MG63 (cell line): ENCODE data around the gene RAP1GDS1. TPM values are rescaled to one million over a fixed set of nuclear protein-coding genes. Genes with fewer than 3 reads are reported as not detected.
A peak's percentile ranks its signal among the peaks of the same experiment; 100 is the strongest.
"Not testable (repeated sequence)": the region's sequence is repeated elsewhere in the genome, so short reads cannot be mapped to it uniquely, and the experiment has no call there.

ENCODE experiments used
- DNase-seq: peaks from one replicate; pipeline ENCODE4 v3.0.0-alpha.2; 2020
- H3K27me3 ChIP-seq: fragments of 250-450 bp; sonication (Bioruptor Pico); 2 replicates; pipeline ENCODE4 v1.5.1; 2020; ENCODE audit warnings: mild to moderate bottlenecking, moderate library complexity
- H3K36me3 ChIP-seq: fragments of 250-450 bp; sonication (Bioruptor Pico); 2 replicates; pipeline ENCODE4 v1.5.1; 2020; ENCODE audit warnings: mild to moderate bottlenecking, moderate library complexity
- H3K4me3 ChIP-seq: fragments of 250-450 bp; sonication (Bioruptor Pico); 2 replicates; pipeline ENCODE4 v1.5.1; 2020; ENCODE audit warnings: mild to moderate bottlenecking, moderate library complexity
- H3K9me3 ChIP-seq: fragments of 250-450 bp; sonication (Bioruptor Pico); 2 replicates; pipeline ENCODE4 v1.5.1; 2020; ENCODE audit warnings: mild to moderate bottlenecking, moderate library complexity
- total RNA-seq: library from RNA; depleted of rRNA; stranded (reverse); fragments of >200 nt; shearing (Covaris generic); gene quantifications from 2 replicates; pipeline ENCODE4 v1.2.3, GENCODE V29; 2014; ENCODE audit warnings: low replicate concordance

The RAP1GDS1 gene
- total RNA-seq, 1 experiment from 2014 or later, result 59.4 TPM

DNA sequence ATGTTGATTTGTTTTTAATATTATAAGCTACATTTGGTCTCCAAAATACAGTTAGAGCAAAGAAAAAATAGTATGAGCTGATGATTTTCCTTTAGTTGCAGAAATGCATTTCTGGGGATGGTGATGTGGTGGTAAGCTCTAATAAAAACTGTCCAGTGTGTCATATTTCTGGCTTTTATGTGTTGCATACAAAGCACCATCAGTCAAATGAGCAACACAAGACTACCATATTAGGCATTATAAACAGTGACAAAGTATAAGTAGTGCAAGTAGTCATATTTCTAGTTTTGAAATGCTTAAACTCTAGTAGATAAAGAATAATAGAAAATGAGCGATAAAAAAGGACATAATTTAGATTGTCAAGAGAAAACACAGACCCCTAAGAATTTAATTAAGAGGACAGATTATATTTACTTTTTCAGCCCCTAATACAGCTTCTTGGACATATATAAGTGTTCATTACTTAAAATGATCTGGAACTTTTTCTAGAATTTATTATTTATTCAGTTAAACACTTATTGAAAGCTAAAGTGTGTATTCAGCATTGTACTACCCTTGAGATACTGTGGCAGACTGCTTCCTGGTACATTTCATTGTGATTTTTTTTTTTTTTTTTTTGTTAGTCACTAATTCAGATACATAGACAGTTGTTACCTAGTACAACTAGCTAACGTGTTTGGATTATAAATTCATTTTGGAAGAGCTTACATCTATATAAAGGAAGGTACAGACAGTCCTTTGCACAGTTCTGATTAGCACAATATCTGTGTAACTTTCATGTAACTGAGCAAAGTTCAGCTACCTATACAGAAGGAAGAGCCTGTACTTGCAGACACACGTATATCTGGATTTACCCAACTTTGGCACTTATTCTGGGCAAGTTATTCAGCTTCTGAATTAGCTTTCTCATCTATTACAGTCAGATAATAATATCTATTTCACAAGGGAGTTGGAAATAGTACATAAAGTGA is 22.3 kb downstream of the RAP1GDS1 start:
- Histone ChIP-seq H3K36me3 (no peaks in the 10 kb centered on the region), H3K9me3 (no peaks in the 10 kb centered on the region), H3K4me3 (no peak overlapping the region), H3K27me3 (no peaks in the 10 kb centered on the region)
- DNase-seq, result no peak

DNA sequence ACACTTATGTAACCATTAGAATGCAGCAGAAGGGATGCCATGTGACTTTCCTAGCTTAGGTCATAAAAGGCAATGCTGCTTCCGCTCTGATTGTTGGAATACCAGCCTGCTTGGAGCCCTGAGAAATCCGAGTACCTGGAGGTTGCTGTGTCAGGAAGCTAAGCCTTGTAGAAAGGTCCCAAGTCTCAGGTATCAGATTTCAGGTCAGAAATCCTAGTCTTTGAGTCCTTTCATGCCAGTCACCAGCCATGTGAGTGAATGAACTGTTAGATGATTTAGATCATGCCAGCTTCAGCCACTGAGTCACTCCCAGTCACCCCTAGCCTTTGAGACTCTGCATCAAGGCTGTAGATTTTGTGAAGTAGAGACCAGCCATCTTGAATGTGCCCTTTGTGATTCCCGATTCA is 23.5 kb downstream of the RAP1GDS1 start:
- DNase-seq, result peak; percentile 6
- no peaks in the 10 kb centered on the region for H3K36me3 ChIP-seq
- no peaks in the 10 kb centered on the region for H3K27me3 ChIP-seq
- no peaks in the 10 kb centered on the region for H3K9me3 ChIP-seq
- H3K4me3 ChIP-seq, result no peak overlapping the region

DNA sequence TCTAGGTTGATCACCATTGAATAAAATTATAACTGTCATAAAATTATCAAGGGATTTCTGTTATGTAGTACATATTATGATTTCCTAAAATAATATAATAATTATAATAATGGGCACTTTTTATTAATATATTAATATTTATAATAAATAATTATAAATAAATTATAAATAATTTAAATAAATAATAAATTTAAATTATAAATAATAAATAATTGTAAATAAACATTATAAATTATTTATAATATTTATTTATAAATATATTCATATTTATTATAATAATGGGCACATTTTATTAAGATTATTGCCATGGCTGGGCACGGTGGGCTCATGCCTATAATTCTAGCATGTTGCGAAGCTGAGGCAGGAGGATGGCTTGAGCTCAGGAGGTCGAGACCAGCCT is 24.5 kb downstream of the RAP1GDS1 start:
- Histone ChIP-seq H3K36me3 (no peaks in the 10 kb centered on the region), H3K9me3 (no peaks in the 10 kb centered on the region), H3K4me3 (no peak overlapping the region), H3K27me3 (no peaks in the 10 kb centered on the region)
- DNase-seq, result no peak

DNA sequence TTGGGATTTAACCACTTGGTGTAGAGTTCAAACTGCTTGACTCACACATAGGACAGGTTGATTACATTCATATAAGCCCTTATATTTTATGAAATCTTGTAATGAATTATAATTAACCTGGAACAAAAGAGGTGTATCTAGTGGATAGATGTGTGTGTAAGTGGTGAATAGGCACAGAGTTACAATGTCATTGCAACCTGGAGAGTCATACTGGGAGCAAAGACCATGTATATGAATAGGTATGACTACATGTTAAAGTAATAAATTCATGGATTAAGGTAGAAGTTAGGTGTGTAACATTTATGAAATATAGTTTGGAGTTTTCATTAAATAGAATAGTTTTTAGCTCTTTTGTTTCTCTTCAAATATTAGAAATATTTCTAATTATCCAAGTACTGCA is 26.1 kb downstream of the RAP1GDS1 start:
- H3K9me3 ChIP-seq, result no peaks in the 10 kb centered on the region

DNA sequence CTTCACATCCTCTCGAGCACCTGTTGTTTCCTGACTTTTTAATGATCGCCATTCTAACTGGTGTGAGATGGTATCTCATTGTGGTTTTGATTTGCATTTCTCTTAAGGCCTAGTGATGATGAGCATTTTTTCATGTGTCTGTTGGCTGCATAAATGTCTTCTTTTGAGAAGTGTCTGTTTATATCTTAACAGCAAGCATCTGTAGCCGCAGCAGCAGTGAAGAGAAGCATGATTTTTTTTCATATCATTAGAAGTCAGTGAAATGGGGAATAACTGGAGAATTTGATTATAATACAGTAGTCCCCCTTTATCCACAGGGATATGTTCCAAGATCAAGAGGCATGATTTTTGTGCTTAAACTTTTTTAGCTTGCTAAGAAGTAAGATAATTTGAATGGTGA is 27.5 kb downstream of the RAP1GDS1 start:
- not testable (repeated sequence) for DNase-seq, H3K9me3 ChIP-seq, H3K4me3 ChIP-seq, H3K27me3 ChIP-seq, H3K36me3 ChIP-seq

More for the DNA sequence above, 26.1 kb downstream of the RAP1GDS1 start:
- H3K27me3 ChIP-seq, result no peaks in the 10 kb centered on the region
- DNase-seq, result no peak
- no peak overlapping the region for H3K4me3 ChIP-seq
- no peaks in the 10 kb centered on the region for H3K36me3 ChIP-seq

DNA sequence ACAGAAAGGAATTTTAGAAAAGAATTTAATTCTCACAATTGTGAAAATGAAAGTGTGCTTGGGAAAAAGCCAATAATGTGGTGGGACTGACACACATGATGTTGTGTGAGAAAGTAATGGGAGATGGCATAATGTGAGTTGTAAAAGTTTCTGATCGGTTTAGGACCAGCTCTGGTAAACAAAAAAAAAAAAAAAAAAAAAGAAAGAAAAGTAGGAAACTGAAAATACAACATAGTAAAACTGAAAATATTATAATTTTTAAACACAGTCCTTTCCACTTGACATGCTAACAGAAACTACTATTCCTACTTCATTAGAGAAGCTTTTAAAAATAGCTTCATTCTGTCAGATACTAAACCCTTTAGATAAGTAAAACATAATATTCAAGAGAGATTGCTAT is 28.2 kb downstream of the RAP1GDS1 start:
- Histone ChIP-seq H3K36me3 (no peaks in the 10 kb centered on the region; the same call in 1 of the 2 replicates), H3K9me3 (no peaks in the 10 kb centered on the region), H3K27me3 (no peaks in the 10 kb centered on the region), H3K4me3 (no peak overlapping the region)
- no peak for DNase-seq

DNA sequence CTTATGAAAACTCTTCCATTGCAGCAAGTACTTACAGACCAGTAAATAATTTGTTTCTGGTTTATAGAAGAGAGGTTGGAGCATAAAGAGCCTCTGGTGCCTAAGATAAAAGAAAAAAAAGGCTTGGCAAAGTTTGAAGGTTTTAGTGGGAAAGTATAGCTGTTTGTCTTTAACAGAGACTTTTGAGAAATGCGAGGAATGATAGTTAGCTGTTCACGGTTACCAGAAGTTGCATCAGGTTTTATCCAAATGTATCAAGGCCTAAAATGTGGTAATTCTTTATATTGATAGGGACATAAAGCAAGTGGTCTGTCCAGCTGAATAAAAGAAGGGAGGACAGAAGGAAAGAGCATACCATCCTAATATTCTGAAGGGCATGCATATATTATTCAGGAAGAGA is 29.3 kb downstream of the RAP1GDS1 start:
- Histone ChIP-seq H3K4me3 (no peak overlapping the region), H3K36me3 (no peaks in the 10 kb centered on the region; the same call in 1 of the 2 replicates), H3K9me3 (no peaks in the 10 kb centered on the region), H3K27me3 (no peaks in the 10 kb centered on the region)
- DNase-seq, result no peak

DNA sequence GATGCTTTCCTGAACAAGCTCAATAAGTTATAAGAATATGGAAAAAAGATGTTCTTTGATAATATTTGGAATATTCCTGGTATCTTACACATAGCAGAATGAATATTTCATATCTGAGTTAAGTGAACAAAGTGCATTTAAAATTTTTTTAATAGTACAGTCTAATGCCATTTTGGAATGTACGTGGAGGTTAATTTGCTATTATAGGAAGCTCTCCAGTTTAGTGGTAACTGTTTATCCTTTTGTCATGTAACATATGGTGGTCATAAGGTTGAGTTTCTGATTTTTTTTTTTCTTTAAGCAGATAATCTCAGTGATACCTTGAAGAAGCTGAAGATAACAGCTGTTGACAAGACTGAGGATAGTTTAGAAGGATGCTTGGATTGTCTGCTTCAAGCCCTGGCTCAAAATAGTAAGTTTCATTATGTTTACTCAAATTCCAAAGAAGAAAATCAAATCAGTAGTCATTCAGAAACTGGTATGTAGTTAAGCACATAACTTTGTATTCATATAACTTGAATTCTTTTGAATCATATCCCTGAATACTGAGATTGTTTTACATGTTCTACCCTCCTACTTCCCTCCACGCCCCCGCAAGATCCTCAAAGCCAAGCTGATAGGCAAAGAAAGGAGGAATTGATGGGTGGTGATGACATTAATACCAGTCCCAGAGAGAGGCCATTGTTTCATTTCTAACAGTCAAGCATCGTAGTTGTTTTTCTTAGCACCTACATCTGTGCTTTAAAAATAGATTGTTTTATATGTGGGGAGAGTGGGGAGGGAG is 32.1 kb downstream of the RAP1GDS1 start:
- Histone ChIP-seq H3K36me3 (no peaks in the 10 kb centered on the region; the same call in none of the 2 replicates), H3K27me3 (no peaks in the 10 kb centered on the region), H3K4me3 (no peak overlapping the region), H3K9me3 (no peaks in the 10 kb centered on the region)
- DNase-seq, result no peak

DNA sequence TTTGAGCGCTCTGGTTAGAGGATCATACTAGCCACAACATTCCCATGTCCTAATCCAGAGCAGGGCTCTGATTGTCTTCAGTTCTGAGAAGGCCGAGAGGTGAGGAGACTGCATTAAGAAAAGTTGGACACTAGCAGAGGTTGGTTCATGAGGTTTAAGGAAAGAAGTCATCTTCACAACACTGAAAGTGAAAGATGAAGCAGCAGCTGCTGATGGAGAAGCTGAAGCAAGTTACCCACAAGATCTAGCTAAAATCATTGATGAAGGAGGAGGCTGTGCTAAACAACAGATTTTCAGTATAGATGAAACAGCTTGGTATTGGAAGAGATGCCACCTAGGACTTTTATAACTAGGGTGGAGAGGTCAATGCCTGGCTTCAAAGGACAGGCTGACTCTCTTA is 36.8 kb downstream of the RAP1GDS1 start:
- no peak for DNase-seq
- Histone ChIP-seq H3K36me3 (no peaks in the 10 kb centered on the region; the same call in none of the 2 replicates), H3K4me3 (no peak overlapping the region), H3K27me3 (no peaks in the 10 kb centered on the region), H3K9me3 (no peaks in the 10 kb centered on the region)

DNA sequence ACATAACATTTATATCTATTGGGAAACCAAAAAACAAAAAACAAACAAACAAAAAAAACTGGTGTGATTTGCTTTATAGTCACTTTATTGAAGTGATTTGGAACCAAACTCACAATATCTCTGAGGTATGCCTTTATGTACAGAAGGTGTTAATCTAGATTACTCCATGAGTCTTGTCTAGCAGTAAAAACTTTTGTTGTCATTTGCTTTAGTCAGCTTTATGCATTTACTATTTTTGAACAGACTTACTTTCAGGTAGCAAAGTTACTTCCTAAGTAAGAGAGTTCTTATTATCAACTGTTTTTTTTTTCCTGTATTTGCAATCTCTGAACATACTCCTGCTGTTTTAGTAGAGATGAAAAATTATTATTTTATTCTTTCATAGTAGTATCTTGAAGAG is 39.5 kb downstream of the RAP1GDS1 start:
- no peaks in the 10 kb centered on the region for H3K9me3 ChIP-seq
- DNase-seq, result no peak
- H3K36me3 ChIP-seq, result no peaks in the 10 kb centered on the region; the same call in none of the 2 replicates
- no peaks in the 10 kb centered on the region for H3K27me3 ChIP-seq
- no peak overlapping the region for H3K4me3 ChIP-seq

DNA sequence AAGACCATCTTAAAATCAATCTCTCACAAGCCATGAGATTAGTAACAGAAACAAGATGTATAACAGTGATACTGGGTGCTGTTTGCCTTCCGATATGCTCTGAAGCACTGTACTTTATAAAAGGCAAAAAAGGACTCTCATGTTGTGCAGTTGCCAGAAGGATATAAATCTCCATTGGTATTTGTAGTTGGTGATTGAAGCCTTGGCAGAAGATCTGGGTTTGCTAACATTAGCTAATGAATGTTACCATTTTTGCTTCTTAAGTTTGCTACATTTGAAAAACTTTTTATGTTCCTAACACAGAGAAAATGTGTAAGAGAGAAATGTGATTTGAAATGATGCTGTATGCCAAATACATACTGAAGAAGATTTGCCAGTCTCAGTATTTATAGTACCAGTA is 44.4 kb downstream of the RAP1GDS1 start:
- Histone ChIP-seq H3K36me3 (no peaks in the 10 kb centered on the region; the same call in 1 of the 2 replicates), H3K27me3 (no peaks in the 10 kb centered on the region), H3K4me3 (no peak overlapping the region), H3K9me3 (no peaks in the 10 kb centered on the region)
- no peak for DNase-seq

DNA sequence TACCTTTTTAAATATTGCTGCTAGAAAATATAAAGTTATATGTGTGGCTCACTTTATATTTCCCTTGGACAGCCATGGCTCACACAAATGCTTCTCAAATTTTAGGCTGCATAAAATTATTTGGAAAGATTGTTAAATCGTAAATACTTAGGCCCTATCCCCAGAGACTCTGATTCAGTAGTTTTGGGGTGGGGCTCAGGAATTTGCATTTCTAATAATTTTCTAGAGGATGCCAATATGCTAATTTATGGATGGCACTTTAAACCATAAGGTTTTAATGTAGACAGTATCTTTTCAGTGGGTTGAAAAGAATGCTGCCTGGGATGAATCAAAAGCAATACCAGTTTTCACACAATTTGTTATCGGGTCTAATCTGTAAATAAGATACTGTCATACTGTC is 49.7 kb downstream of the RAP1GDS1 start:
- DNase-seq, result no peak
- Histone ChIP-seq H3K9me3 (no peaks in the 10 kb centered on the region), H3K27me3 (no peaks in the 10 kb centered on the region), H3K4me3 (no peak overlapping the region), H3K36me3 (no peaks in the 10 kb centered on the region)

DNA sequence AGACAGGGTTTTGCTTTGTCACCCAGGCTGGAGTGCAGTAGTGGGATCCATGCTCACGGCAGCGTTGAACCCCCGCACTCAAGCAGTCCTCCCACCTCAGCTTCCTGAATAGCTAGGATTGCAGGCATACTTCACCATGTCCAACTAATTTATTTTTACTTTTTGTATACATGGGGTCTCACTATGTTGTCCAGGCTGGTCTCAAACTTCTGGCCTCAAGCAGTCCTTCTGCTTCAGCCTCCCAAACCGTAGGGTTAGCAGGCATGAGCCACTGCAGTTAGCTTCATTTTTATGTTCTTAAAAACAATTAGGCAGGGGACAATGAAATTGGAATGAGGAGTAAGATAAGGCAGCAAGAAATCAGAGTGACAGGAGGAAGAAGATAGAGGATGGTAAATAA is 50.5 kb downstream of the RAP1GDS1 start:
- Histone ChIP-seq H3K27me3 (no peaks in the 10 kb centered on the region), H3K4me3 (no peak overlapping the region), H3K36me3 (no peaks in the 10 kb centered on the region), H3K9me3 (no peaks in the 10 kb centered on the region)
- no peak for DNase-seq

DNA sequence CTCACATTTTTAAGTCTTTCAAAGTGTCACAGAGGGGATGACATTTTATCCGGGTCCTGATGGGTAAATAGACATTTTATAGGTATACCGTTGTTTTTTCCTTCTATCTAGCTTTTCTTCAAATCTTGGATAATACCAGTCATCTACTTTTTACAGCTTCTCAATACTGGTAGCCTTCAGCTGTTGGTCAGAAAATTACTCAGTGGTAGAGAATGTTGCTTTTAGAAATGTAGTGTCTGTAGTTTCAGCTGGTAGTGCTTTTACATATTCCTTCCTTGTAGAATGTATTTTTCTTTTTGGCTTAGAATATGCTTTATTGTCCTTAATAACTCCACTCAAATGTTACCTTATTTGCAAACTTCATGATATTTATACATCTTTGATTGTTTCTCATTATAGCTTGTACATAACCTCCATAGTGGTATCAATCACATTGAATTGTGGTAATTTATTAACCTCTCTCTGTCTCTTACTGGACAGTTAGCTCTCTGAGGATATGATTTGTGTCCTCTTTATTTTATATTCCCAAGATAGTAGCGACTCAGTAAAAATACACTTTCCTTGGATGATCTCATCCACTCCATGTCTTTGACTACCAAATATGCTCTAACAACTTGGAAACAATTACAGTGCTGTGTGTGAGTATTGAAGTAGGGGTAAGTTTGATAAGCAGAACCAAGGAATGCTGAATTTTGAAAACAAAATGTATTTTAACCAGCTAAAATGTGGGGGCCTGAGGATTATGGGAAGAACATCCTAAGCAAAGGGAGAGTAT is 53.8 kb downstream of the RAP1GDS1 start:
- Histone ChIP-seq H3K9me3 (peaks cover 3% of the 10 kb centered on the region; the same call in 1 of the 2 replicates), H3K4me3 (no peak overlapping the region), H3K36me3 (no peaks in the 10 kb centered on the region; the same call in 1 of the 2 replicates), H3K27me3 (no peaks in the 10 kb centered on the region)
- no peak for DNase-seq

DNA sequence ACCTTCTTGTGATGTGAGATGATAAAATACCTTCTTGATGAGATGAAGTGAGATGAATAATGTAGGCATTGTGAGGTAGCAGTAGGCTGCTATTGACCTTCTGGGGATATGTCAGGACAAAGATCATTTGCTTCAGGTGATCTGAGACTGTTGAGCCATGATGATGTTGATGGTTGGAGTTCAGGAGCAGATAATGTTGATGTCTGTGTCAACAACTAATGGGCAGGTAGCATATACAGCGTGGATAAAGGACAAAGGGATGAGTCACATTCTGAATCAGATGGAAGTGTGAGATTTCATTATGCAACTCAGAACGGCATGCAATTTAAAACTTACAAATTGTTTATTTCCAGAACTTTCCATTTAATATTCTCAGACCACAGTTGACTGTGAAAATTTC is 57.3 kb downstream of the RAP1GDS1 start:
- Histone ChIP-seq H3K9me3 (peaks cover 3% of the 10 kb centered on the region; the same call in 1 of the 2 replicates), H3K4me3 (no peak overlapping the region), H3K36me3 (no peaks in the 10 kb centered on the region; the same call in 1 of the 2 replicates), H3K27me3 (no peaks in the 10 kb centered on the region)
- no peak for DNase-seq

DNA sequence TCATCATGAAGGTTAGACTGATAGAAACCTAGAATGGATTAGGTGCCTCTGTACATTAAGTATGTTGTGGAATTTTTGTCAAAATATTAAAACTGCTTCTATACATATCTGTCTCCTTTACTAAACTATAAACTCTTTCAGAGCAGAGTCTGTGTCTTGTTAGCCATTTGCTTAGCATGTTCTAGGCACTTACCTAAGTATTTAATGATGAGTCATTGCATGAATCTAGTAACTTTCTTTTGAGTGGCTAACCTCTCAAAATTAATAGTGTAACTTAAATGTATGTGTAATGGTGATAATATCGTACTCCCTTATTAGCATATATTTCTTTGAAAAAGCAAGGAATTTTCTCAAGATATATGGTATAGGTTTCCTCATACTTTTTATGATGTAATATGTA is 57.8 kb downstream of the RAP1GDS1 start:
- Histone ChIP-seq H3K36me3 (no peaks in the 10 kb centered on the region; the same call in 1 of the 2 replicates), H3K27me3 (no peaks in the 10 kb centered on the region), H3K9me3 (peaks cover 3% of the 10 kb centered on the region; the same call in 1 of the 2 replicates), H3K4me3 (no peak overlapping the region)
- DNase-seq, result no peak
